Heart left ventricle (tissue), 13 donors: ENCODE measurements around the gene NAP1L4.

Source experiments
- POLR2A ChIP-seq, 2 donors: fragments of 450-650 bp; IDR thresholded peaks; one replicate each; pipeline ENCODE4 v1.6.1; 2017; ENCODE audit warnings: antibody characterized with exemption in 2 of 2, mild to moderate bottlenecking in 2 of 2, moderate library complexity in 2 of 2
- TF ChIP-seq, protein P1 (sequence below), 12 donors: fragments of 200-600 bp; sonication (generic) in 4 of 12; IDR thresholded peaks; one replicate each; pipeline versions ENCODE4 v1.5.0 to v1.8.0; 2018 to 2022; ENCODE audit warnings: antibody characterized with exemption in 12 of 12, mild to moderate bottlenecking in 5 of 12
- donor health status: ischemic (EF 13 %, LVEDD 7.1; RV severe dilation, severe dysfunction).
- donor health status: DM: no; HTN: yes; CAD: no.
- donor health status: DM: no; HTN: no; CAD: no.
- donor health status: ischemic (EF 25% LVEDD 6.9; RV normal size, moderate dysfunction).
- donor health status: ischemic (EF 25% LVEDD 5.7; RV mildly dilated, moderate dysfunction).
- donor health status: ischemic (EF 35%, LVEDD 5.7; RV mildly dilated, moderate dysfunction).
- donor health status: nonischemic (EF 11% LVEDD 7.7; RV severe dilation, severe dysfunction).
- donor health status: DM: yes; HTN: yes; CAD: no.
- donor health status: PGD.
- donor health status: ischemic (EF 29% LVEDD 5.4; RV normal size, mild dysfunction).
- donor health status: nonischemic (EF 23%, LVEDD 6.1; RV moderate dilation, normal function).

DNA sequence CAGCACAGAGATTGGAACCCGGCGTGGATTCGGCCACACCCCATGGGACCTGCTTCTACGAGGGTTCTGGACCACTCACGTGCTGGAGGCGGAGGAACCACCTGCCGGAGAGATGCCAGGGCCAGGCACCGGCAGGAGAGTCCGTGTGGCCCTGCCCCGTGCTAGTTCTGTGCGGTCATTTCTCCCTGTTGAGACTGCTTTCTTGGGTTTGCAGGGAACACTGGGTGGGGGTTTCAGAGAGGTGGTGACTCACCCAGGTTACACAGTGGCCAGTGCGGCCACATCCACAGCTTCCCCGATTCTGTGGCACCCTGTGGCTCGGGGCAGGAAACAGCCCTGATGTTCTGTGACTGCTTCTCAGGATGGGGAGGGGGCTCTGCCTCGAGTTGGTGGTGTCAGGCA, 59.3 kb downstream of the NAP1L4 start:
- TF ChIP-seq, protein P1, sequence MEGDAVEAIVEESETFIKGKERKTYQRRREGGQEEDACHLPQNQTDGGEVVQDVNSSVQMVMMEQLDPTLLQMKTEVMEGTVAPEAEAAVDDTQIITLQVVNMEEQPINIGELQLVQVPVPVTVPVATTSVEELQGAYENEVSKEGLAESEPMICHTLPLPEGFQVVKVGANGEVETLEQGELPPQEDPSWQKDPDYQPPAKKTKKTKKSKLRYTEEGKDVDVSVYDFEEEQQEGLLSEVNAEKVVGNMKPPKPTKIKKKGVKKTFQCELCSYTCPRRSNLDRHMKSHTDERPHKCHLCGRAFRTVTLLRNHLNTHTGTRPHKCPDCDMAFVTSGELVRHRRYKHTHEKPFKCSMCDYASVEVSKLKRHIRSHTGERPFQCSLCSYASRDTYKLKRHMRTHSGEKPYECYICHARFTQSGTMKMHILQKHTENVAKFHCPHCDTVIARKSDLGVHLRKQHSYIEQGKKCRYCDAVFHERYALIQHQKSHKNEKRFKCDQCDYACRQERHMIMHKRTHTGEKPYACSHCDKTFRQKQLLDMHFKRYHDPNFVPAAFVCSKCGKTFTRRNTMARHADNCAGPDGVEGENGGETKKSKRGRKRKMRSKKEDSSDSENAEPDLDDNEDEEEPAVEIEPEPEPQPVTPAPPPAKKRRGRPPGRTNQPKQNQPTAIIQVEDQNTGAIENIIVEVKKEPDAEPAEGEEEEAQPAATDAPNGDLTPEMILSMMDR (IDR thresholded peaks at IDR 0.05): no peak
- TF ChIP-seq POLR2A (IDR thresholded peaks at IDR 0.05): no peak
